HG02642 (cell line): ENCODE results near the gene TAL1.

Source experiments
- ATAC-seq: cut with Tn5 transposase; IDR thresholded peaks from one replicate; pipeline ENCODE4 v1.9.1; 2021; ENCODE audit warnings: mild to moderate bottlenecking; ENCODE audit not compliant: unreplicated experiment, poor library complexity

The TAL1 gene

GRCh38 chr1:47229886-47230691, 1.9 kb downstream of the TAL1 start:
- ATAC-seq: no peak

GRCh38 chr1:47229031-47229885, 2.8 kb downstream of the TAL1 start:
- no peak for ATAC-seq

DNA sequence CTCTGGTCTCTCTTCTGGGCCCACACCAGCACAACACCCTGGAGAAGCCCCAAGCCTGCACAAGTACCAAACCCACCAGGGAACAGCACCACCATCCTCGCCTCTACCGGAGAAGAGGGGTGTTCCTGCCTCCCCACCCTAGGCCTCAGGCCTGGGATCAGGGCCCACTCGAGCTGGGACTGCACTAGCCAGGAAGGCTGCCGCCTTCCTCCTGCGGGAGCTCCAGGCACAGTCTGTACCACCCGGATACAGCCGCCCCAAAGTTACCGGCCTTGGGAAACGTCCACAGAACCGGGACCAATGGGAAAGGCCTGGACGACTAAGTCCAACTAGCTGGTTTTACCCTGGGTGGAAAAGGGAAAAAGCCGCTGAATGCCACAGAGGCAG, 3.4 kb downstream of the TAL1 start:
- ATAC-seq: no peak

GRCh38 chr1:47227341-47228232, 4.4 kb downstream of the TAL1 start:
- no peak for ATAC-seq

DNA sequence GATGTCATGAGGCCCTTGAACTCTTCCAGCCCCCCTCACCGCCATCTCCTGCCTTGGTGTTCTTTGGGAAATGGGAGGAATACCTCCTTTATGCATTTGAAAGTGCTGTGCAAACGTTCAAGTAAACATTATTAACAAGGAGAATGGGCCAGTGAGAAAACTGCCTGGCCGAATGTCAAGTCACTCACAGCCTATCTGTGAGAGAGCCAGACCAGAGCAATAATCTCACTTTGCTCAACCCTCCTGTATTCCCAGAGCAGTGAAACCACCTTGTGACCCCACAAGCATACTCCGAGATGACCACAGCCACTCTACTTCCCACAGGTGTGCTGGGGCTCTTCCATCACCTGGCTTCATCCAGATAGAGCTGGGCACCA, 5.2 kb downstream of the TAL1 start:
- ATAC-seq: no peak

DNA sequence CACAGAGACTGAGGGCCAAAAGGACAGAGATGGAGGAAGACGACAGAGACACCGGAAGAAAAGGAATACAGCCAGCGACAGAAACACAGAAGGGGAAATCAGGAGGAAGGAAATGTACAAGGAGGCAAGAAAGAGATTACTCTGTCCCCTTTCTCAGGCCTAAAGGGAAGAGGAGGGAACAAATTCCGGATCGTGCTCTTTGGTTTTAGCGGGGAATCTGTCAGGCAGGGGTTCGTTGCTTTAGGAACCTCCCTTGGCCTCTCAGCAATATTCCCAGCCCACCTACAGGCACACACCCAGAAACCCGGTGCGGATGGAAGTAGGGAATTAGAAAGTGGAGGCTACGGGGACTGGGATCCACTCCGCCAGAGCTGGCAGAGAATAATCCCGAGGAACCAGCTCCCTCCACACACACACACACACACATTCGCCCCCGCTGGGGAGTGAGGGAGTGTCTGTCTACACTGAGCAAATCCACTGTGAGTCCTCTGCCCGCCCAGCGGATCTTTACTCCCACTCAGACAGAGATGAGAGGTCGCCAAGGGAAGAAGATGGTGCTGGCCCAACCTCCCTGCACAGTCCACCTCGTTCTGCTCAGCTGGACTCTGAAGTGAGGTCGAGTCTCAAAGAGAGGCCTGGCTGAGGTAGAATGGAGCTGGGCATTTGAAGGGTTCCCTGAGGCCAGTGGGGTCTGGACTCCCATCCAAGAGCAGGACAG, 5.7 kb downstream of the TAL1 start:
- ATAC-seq: no peak

DNA sequence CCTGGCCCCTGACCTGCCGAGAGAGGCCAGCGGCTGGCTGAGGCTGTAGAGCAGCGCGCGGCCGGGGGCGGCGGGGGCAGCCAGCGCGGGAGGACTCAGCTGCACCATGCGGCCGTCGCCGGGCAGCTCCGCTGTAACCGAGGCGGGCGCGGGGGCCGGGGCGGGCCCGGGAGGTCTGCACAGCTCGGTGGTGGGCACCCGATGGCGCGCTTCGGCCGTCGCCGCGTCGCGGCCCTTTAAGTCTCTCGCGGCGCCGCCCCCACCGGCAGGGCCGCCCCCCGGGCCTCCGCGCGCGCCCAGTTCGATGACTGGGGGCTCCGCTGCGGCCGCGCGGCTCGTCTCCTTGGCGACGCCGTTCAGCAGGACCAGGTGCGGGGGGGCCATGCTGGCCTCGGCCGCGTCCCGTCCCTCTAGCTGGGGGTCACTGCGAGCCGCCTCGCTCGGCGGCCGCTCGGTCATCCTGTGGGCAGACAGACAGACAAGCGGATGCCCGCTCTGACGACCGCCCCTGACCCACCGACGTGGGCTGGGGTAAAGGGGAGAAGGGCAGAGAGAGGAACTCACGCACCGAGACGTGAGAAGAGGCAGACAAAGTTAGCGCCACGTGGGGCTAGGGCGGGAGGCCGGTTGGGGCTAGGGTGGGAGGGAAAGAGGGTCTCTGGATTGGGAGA, 6.5 kb downstream of the TAL1 start:
- no peak for ATAC-seq

- ATAC-seq: no peak
These were observed 7.2 kb downstream of the TAL1 start for GRCh38 chr1:47224676-47225399.

GRCh38 chr1:47223921-47224675, 7.9 kb downstream of the TAL1 start:
- ATAC-seq: no peak

- ATAC-seq: no peak
These were observed 8.7 kb downstream of the TAL1 start for GRCh38 chr1:47223174-47223920.

GRCh38 chr1:47222476-47222875, 9.5 kb downstream of the TAL1 start:
- ATAC-seq: no peak

DNA sequence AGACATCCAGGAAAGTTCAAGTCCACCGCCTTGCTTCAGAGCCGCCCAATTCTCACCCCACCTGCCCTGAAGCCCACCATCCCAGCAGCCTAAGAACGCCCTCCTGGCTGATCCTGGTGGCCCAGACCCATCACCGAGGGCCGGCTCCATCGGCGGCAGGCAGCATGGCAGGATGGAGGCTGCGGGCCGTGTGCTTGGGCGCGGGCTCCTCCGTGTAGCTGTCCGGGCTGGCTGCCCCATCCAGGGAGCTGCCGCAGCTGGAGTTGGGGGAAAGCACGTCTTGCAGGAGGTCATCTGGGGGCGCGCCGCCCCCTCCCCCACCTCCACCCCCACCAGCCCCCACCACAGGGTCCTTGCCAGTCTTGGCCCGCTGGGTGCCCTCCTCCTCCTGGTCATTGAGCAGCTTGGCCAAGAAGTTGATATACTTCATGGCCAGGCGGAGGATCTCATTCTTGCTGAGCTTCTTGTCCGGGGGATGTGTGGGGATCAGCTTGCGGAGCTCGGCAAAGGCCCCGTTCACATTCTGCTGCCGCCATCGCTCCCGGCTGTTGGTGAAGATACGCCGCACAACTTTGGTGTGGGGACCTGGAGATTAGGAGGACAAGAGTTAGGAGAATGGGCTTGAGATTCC, 12.3 kb downstream of the TAL1 start:
- ATAC-seq: no peak

- ATAC-seq: no peak
These were observed 13.0 kb downstream of the TAL1 start for GRCh38 chr1:47219001-47219400.

GRCh38 chr1:47216278-47217059, 15.6 kb downstream of the TAL1 start:
- ATAC-seq: no peak

- ATAC-seq: no peak
These were observed 16.3 kb downstream of the TAL1 start for GRCh38 chr1:47215713-47216112.

DNA sequence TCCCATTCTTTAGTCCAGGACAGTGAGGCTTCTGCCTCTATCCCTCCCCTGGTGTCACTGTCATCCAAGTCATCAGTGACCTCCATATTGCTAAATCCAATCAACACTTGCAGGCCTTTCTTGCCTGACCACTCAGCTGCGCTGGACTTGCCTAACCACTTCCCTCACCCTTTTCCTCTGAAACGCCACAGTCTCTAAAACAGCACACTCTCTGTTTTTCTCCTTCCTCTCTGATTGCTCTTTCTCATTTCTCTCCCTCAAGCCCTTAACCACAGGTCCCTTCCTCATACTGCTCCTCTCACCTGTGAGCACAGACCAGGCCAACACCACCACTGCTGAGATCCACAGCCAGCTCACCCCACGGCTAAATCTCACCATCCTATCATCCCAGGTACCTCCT, 17.5 kb downstream of the TAL1 start:
- no peak for ATAC-seq
